Neural cell (in vitro differentiated cells): Measurements from ENCODE around the gene TMEM63B. TPM values are rescaled to one million over a fixed set of nuclear protein-coding genes. Genes with fewer than 3 reads are reported as not detected.

Source experiments
- H2AFZ ChIP-seq: fragments of 200-600, 300-800 bp; sonication (generic), shearing (Covaris generic); 2 replicates; pipeline ENCODE4 v1.6.0; 2014; ENCODE audit warnings: low read depth, mild to moderate bottlenecking, antibody characterized with exemption, low read length, moderate library complexity
- H3F3A ChIP-seq: fragments of 200-600 bp; shearing (Covaris generic); 2 replicates; pipeline ENCODE4 v1.6.1; 2016; ENCODE audit warnings: mild to moderate bottlenecking, moderate library complexity, mixed read lengths, antibody characterized with exemption, low read length; ENCODE audit not compliant: insufficient read depth, poor library complexity, severe bottlenecking
- H3K27ac ChIP-seq: fragments of 200-600, 300-800 bp; sonication (generic), shearing (Covaris generic); 2 replicates; pipeline ENCODE4 v1.5.1; 2014; ENCODE audit warnings: mild to moderate bottlenecking, low read length, moderate library complexity
- H3K27me3 ChIP-seq: fragments of 300-800, 200-600 bp; sonication (generic), shearing (Covaris generic); 2 replicates; pipeline ENCODE4 v1.6.0; 2014; ENCODE audit warnings: mild to moderate bottlenecking, low read depth, low read length, moderate library complexity; ENCODE audit not compliant: insufficient read depth
- H3K36me3 ChIP-seq: fragments of 300-800, 200-600 bp; sonication (generic), shearing (Covaris generic); 2 replicates; pipeline ENCODE4 v1.5.1; 2014; ENCODE audit warnings: mild to moderate bottlenecking, antibody characterized with exemption, low read length, moderate library complexity; ENCODE audit not compliant: insufficient read depth
- H3K4me2 ChIP-seq: fragments of 300-800, 200-600 bp; sonication (generic), shearing (Covaris generic); 2 replicates; pipeline ENCODE4 v1.6.0; 2014; ENCODE audit warnings: mild to moderate bottlenecking, low read length
- H3K4me3 ChIP-seq: fragments of 300-800, 200-600 bp; sonication (generic), shearing (Covaris generic); 2 replicates; pipeline ENCODE4 v1.5.1; 2014; ENCODE audit warnings: mild to moderate bottlenecking, low read length, moderate library complexity
- H3K79me2 ChIP-seq: fragments of 200-600 bp; shearing (Covaris generic); replicated peaks from 2 replicates; pipeline ENCODE4 v1.6.0; 2014; ENCODE audit warnings: mild to moderate bottlenecking, low read length, moderate library complexity; ENCODE audit not compliant: insufficient read depth
- H3K9ac ChIP-seq: fragments of 300-800, 200-600 bp; sonication (generic), shearing (Covaris generic); 2 replicates; pipeline ENCODE4 v1.6.1; 2016; ENCODE audit warnings: mild to moderate bottlenecking, low read length, mixed read lengths
- H3K9me2 ChIP-seq: fragments of 200-600 bp; shearing (Covaris generic); 2 replicates; pipeline ENCODE4 v1.6.1; 2016; ENCODE audit warnings: mild to moderate bottlenecking, low read length, mixed read lengths; ENCODE audit not compliant: insufficient read depth
- H3K9me3 ChIP-seq: fragments of 200-600, 300-800 bp; sonication (generic), shearing (Covaris generic); 2 replicates; pipeline ENCODE4 v1.6.1; 2016; ENCODE audit warnings: mild to moderate bottlenecking, mixed run types, low read length, moderate library complexity, mixed read lengths
- H4K20me1 ChIP-seq: fragments of 200-600 bp; shearing (Covaris generic); 2 replicates; pipeline ENCODE4 v1.6.1; 2016; ENCODE audit warnings: mild to moderate bottlenecking, mixed run types; ENCODE audit not compliant: insufficient read depth
- CTCF ChIP-seq: fragments of 450-650 bp; IDR thresholded peaks from 2 replicates; pipeline ENCODE4 v1.5.1; 2014; ENCODE audit warnings: antibody characterized with exemption, mild to moderate bottlenecking, moderate library complexity; ENCODE audit not compliant: poor library complexity, severe bottlenecking
- EP300 ChIP-seq: fragments of 450-650 bp; conservative IDR thresholded peaks from 2 replicates; pipeline ENCODE4 v1.6.1; 2014; ENCODE audit warnings: antibody characterized with exemption, mild to moderate bottlenecking, moderate library complexity; ENCODE audit not compliant: poor library complexity, severe bottlenecking
- EZH2 ChIP-seq: fragments of 200-600, 300-800 bp; shearing (Covaris generic), sonication (generic); IDR thresholded peaks from 2 replicates; pipeline ENCODE4 v1.6.1; 2014; ENCODE audit warnings: antibody characterized with exemption, low read length, borderline replicate concordance, mild to moderate bottlenecking; ENCODE audit not compliant: insufficient read depth, poor library complexity, severe bottlenecking
- MXI1 ChIP-seq: fragments of 450-650 bp; conservative IDR thresholded peaks from 2 replicates; pipeline ENCODE4 v1.6.1; 2014; ENCODE audit warnings: antibody characterized with exemption, mild to moderate bottlenecking; ENCODE audit not compliant: poor library complexity, severe bottlenecking
- POLR2AphosphoS5 ChIP-seq: IDR thresholded peaks from 2 replicates; pipeline ENCODE4 v1.6.1; 2012
- RAD21 ChIP-seq: fragments of 450-650 bp; conservative IDR thresholded peaks from 2 replicates; pipeline ENCODE4 v1.6.1; 2014; ENCODE audit warnings: antibody characterized with exemption, mild to moderate bottlenecking, moderate library complexity
- REST ChIP-seq: IDR thresholded peaks from 2 replicates; pipeline ENCODE4 v1.6.1; 2012; ENCODE audit warnings: borderline replicate concordance
- SMC3 ChIP-seq: fragments of 450-650 bp; conservative IDR thresholded peaks from 2 replicates; pipeline ENCODE4 v1.6.1; 2014; ENCODE audit warnings: antibody characterized with exemption, mild to moderate bottlenecking, moderate library complexity; ENCODE audit not compliant: poor library complexity
- TAF1 ChIP-seq: IDR thresholded peaks from 2 replicates; pipeline ENCODE4 v1.6.1; 2012; ENCODE audit warnings: low read depth
- polyA plus RNA-seq: library from polyadenylated mRNA; depleted of rRNA; stranded (reverse); fragments of >200 nt; gene quantifications from 2 replicates; pipeline ENCODE4 v1.2.3, GENCODE V29; 2014

The TMEM63B gene
- polyA plus RNA-seq, 1 donor from 2014 or later: 49.9 TPM

DNA sequence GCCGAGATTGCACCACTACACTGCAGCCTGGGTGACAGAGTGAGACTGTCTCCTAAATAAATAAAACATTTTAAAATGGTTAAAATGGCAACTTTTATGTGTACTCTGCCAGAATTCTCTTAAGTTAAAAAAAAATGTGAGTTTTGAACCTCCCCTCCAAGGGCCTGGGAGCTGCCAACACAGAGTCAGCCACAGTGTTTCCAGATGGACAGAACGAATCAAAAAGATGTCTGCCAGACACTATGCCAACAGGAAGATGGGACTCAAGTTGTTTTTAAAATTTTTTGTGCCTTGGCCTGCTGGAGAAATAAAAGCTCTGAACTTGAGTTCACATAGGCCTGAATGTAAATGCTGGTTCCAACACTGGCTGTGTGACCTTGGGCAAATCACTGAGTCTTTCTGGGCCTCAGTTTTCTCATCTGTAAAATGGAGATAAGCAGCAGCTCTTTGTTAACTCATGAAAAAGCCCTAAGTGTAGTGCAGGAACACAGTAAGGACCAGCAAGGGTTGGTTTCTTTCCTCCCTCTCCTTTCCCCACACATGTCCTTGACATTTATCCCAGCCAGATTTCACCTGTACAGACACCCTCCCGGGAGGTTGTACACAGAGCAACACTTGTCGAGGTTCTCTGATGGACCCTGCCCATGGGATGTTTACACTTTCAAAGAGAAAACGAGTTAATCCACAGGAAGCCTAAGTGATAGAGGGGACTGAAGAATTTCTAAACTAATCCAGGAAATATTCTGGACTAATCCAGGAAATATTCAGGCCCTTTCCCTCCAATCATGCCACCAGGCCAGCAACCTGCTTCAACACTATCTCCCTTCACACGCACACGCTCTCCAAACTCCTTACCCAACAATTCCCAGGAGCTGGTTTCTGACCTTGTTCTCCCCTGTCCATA lies 35.1 kb upstream of the TMEM63B start:
- Histone ChIP-seq H2AFZ (no peak overlapping the region), H3K9ac (no peak overlapping the region), H3K36me3 (no peaks in the 10 kb centered on the region), H4K20me1 (no peaks in the 10 kb centered on the region), H3K9me2 (no peaks in the 10 kb centered on the region), H3K27me3 (no peaks in the 10 kb centered on the region), H3F3A (no peaks in the 10 kb centered on the region), H3K79me2 (no peaks in the 10 kb centered on the region), H3K27ac (no peak overlapping the region), H3K4me2 (no peak overlapping the region), H3K9me3 (no peaks in the 10 kb centered on the region), H3K4me3 (no peak overlapping the region)
- TF ChIP-seq TAF1 (no peak), REST (no peak)

DNA sequence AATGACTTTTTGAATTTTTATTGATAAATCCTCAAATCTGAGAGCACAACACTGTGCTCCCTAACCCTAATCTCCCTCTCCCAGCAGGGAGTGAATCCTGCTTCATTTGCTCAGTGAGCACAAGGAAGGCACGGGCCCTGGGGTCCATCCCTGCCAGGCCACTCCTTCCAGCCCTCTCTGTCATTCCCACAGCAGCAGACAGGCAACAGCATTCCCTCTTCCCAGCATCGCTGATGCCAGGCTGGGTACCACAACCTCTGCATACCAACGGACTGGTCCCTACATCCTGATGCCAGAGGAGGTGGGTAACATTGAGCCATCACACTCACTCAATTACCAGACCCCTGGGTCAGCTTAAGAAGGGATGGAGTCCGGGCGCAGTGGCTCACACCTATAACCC lies 34.3 kb upstream of the TMEM63B start:
- TF ChIP-seq REST (no peak), POLR2AphosphoS5 (no peak), CTCF (no peak), TAF1 (no peak), MXI1 (no peak), EZH2 (no peak), SMC3 (no peak), RAD21 (no peak), EP300 (no peak)
- Histone ChIP-seq H4K20me1 (no peaks in the 10 kb centered on the region), H3K4me3 (no peak overlapping the region), H3K79me2 (no peaks in the 10 kb centered on the region), H3K27me3 (no peaks in the 10 kb centered on the region), H3K9me3 (no peaks in the 10 kb centered on the region), H2AFZ (no peak overlapping the region), H3K36me3 (no peaks in the 10 kb centered on the region), H3K4me2 (no peak overlapping the region), H3F3A (no peaks in the 10 kb centered on the region), H3K9me2 (no peaks in the 10 kb centered on the region), H3K27ac (no peak overlapping the region), H3K9ac (no peak overlapping the region)
